Stimulated activated CD4-positive, alpha-beta T cell treated with anti-CD3 and anti-CD28 coated beads, Interleukin-15, amount 100 ng/mL, for 24 hours (primary cell): Measurements from ENCODE around the gene CGA.

Experiments used
- DNase-seq: peaks from one replicate; pipeline ENCODE4 v3.0.0-alpha.2; 2020

CGA gene

DNA sequence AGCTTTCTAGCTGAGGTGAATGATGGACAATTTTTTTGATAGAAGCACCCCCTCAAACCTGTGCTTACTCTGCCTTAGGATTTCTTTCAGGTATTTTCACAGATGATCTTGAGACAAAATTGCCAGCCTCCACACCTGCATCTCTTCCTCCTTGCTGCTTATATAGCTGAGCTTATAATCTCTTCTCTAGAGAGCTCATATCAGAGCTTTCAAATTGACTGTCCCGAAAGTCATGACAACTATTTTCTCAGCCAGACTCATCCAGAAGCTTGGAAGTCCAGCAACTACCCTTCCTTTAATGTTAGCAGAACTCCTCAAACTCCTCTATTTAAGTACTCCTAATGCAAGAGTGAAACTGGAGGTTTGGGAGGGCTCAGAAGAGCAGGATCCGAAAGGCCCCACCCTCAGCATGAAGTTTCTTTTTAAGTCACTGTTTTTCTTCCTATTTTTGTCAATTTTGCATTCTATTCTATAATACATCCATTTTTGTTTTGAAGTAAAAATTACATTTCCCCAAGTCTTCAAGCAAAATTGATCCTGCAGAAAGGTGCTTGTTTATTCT is 12.7 kb downstream of the CGA start:
- no peak for DNase-seq

DNA sequence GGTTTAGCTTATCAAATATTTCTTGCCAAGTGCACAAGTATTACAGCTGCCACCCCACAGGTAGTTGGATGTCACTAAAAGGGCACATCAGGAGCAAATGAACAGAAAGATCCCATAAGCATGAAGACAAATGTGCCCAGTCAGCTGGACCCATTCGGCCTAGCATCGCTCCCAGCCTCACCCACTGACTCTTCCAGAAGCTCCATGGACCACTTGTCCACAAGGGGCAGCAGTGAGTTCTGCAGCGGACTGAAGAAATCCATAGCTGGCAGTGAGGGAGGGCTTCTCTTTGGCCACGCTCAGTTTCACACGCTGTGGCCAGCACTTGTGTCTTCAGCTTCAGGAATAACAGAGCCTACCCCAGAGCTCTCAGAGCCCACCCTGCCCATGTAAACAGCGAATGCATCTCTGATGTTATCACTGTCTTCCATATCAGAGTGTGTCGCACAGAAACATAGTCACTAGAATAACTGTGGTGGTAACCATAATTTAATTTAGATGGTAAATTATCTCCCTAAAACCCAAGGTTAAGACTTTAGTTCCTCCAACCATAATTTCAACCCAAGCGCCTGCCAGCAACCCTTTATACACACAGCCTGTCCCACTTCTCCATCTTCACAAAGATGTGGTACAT is 15.8 kb downstream of the CGA start:
- peak; percentile 79 for DNase-seq

DNA sequence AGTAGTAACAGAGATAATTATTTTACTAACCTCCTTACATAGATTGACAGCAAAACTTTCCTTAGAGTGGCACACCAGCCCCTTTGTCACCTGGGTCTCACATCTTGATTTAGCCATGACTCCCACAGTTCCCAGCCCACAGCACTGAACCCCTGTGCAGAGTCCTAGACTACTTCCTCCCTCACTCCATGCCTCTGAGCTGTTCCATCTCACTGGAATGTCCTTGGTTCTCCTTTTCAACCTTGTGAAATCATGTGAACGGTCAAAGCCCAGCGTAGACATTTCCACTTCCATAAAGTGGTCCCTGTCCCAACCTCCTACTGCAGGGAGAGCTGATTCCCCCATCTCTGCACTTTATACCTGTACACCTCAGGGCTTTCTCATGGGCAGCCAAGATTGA is 19.7 kb downstream of the CGA start:
- no peak for DNase-seq

DNA sequence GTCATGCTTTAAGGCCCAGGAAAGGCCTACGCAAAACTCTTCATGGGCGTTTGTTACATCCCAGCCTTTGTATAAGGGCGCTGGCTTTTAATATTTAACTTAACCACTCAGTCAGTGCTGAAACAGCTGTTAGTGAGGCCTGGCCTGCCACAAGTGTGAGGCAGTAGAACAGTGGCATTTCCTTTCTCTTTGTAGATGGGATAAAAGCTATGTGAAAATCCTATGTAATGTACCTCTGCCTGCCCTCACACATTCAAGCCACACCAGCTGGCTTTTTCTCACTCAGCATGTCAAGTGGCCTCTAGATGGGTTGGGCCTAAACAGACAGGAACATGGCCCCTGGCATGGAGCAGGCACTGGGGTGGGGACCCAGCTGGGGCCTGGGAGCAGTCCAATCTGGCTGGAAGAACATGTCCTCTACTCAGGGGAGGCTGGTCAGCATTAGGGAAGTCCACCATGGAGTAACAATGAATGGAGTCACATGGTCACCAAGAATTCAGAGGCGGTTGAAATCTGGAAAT is 20.7 kb downstream of the CGA start:
- no peak for DNase-seq

DNA sequence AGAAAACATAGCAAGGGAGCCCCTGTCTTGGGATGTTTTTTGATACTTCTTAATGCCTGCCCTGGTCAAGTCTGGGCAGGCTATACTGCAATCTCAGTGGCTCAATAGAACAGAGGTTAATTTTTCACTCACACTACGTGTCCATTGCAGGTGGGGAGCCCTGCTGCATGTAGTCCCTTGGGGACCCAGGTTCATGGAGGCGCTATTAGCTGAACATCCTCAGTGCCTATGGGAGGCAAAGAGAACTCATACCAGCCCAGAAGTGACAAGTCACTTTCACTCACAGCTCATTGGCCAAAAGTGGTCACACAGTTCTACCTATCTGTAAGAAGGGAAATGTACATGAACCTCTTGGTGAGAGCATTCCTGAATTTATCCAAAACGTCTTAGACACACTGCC is 23.2 kb downstream of the CGA start:
- no peak for DNase-seq

DNA sequence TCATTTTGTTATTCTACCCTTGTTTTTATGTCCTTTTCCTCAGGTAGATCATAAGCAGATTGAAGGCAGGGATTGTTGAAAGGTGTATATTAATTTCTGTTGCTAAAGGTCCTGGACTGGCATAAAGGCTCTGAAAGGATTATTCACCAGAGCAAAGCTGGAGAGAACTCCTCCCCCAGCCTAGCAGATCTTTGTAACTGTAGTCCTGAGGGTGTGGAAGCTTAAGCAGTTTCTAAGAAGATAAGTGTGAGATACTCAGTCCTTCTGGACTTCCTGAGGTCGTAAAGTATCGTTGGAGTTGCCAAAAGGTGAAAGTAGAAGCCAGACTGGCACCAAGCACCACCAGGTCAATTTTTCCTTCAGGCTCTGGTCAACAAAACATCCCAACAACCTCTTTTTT is 24.2 kb downstream of the CGA start:
- DNase-seq: no peak

DNA sequence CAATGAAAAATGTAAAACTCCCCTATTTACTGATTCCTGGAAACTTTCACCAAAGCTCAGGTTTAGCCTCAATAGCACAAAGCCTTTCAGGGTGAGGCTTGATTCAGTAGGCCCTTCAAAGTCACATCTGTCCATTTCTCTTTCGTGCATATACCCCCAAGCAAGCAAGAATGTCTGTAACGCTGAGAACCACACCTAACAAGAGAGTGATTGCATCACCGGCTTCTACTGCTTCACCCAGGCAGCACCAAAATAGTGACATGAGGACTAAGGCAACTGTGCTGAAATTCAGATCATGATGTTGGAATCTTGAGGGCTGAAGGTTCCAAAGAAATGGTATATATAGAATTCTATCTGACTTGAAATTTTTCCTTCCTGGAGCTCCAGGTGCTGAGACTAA is 26.1 kb downstream of the CGA start:
- DNase-seq: no peak

DNA sequence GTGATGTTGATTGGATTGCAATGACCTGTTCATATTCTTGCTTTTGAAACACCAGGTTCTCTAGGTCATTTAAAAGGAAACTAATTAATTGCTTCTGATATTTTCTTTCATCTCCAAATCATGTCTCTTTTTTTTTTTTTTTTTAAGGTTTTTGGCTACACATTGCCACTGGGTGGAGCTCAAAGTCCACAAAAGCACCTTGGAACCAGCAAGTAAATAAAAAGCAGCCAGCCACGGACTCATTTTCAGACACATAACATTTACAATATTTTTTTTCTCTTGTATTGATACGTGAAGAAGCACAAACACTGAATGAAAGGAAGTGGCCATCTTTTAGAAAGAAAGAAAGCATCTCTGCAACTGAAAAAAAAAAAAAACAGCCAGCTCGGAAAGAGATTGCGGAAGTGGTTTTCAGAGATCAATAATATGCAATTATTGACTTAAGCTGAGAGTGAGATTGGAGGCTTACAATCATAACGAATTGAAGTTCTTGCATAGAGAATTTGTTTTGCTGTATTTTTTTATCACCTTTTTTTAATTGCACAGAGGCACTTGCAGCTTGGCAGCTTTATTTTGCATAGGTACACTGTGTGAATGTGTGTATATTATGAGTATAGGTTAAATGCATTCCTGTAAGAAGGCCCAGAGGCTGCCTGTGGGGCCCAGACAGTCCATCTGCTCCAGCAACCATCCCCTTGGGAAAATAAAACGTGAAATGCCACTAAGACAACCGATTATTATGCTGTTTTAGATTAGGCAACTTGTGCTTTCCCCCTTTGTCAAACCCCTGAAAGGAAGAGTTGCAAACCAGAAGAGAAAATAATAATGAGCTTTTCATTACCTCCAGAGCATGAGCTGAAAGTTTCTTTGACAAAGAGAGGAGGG is 28.2 kb downstream of the CGA start:
- DNase-seq: peak; percentile 47

DNA sequence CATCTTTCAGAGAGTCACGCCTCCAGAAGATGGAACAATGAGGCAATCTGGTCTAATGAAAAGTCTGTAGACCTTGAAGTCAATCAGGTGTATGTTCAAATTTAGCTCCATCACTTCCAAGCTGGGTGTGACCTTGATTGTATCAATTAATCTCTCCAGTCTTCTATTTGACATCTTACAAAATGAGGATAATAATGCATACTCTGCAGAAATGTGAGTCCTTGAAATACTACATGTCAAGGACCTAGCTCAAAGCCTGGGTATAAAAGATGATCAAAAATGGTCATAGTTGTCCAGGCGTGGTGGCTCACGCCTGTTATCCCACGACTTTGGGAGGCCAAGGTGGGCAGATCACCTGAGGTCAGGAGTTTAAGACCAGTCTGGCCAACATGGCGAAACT is 29.8 kb downstream of the CGA start:
- no peak for DNase-seq

DNA sequence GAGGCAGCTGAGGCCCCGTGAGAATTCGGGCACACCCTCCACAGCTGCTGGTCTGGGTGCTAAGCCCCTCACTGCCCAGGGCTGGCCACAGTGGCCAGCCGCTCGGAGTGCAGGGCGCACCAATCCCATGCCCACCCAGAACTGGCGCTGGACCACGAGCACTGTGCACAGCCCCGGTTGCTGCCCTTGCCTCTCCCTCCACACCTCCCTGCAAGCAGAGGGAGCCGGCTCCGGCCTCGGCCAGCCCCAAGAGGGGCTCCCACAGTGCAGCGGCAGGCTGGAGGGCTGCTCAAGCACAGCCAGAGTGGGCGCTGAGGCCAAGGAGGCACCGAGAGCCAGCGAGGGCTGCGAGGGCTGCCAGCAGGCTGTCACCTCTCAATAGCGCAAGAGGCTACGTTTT is 35.0 kb downstream of the CGA start:
- DNase-seq: no peak

DNA sequence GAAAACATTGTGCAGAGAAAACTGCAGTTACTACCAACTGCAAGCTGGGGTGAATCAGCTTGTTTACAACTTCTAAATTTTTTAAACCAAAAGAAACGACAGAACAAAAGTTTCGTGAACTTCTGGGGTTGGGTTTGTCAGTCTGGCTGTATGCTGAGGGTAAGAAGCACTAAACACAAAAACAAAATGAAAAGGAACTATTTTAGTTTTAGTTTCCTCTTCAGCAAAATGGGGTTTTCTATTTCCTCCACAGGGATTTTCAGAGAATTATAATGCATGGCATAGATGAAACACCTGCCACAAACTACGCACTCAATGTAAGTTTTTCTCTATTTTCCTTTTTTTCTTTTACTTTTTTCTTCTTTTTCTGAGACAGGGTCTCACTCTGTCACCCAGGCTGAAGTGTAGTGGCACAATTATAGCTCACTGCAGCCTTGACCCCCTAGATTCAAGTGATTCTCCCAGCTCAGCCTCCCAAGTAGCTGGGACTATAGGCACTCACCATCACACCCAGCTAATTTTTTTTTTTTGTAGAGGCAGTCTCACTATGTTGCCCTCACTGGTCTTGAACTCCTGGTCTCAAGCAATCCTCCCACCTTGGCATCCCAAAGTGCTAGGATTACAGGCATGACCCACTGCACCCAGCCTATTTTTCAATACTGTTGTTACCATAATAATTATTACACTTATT is 40.6 kb downstream of the CGA start:
- no peak for DNase-seq

DNA sequence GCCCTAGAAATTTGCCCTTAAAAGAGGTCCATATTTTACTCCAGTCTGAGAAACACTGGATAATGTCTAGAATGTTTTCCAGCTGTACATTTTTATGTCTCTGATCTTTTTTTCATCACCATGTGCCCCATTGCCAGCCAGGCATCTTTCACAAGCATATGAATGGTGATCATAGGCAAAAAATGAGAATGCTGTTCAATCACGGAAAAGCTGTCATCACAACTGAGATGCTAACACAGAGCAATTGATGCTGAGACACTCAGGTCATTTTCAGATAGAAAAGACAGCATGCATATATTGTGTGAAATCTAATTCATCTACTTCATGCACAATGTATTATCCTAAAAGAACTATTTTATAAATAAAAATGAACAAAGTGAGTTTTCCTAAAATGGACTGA is 41.6 kb downstream of the CGA start:
- no peak for DNase-seq

DNA sequence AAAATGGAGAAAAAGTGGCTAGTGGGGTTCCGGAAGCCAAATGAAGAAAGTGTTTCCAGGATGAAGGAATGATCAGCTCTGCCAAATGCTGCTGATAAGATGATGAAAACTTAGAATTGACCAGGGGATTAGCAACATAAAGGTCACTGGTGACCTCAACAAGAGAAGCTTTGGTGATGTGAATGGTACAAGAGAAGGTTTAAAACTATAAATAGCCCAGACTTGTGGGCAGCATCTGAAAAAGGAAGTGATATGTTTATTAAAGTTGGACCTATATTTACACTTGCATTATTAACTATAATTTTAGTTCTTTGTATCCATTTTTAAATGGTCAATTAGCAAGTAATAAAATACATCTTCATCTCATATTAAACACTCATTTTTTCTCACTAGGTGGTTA is 45.1 kb downstream of the CGA start:
- no peak for DNase-seq

DNA sequence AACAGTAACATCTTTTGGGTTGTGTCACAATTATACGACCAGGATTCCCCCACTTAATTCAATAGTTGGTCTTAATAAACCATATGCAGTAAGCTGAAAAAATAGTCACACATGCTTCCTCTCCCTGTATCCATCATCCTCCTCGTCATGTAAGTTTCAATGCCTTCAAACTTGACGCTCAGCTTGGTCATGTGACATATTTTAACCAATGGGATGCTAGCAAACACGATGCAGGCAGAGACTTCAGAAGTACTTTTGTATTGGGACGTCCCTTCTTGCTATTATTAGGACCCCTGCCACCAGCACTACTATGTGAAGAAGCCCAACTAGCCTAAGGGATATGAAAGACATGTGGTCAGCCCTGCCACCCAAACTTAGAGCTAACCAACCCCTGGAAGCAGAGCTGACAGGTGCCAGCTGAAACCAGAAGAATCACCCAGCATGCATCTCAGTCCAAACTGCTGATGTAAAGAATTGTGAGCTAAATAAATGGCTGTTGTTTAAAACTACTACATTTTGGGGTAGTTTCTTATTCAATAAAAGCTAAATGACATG is 49.3 kb downstream of the CGA start:
- DNase-seq: no peak

DNA sequence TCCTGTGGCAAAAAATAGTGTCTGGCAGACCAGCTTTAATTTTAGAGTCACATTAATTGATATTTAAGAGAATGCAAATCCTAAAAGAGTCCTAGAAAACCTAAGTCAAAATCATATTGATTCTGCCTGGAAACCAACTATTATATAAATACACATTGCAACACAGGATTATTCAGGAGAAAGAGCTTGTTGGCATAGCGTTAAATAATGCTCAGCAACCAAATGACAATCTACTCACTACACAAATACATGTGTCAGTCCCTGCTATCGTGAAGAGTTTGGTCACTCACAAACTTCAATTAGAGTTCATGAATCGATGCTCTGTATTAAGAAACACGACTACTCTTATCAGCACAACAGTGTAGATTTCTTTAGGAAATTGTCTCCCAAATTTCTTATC is 54.2 kb downstream of the CGA start:
- DNase-seq: no peak
